NCI-H2196 treated with DMSO at 0.1 percent for 48 hours (cell line): Measurements from ENCODE around the gene TRANK1.

Experiments
- DNase-seq: peaks from one replicate; lab custom pipeline; 2025; ENCODE audit not compliant: unreplicated experiment; lab: John Stamatoyannopoulos, UW

The TRANK1 gene

GRCh38 chr3:36804295-36805055, 140.4 kb downstream of the TRANK1 start:
- DNase-seq, result no peak

- DNase-seq, result no peak
Observed at GRCh38 chr3:36803091-36803791, 141.6 kb downstream of the TRANK1 start.

GRCh38 chr3:36800533-36801116, 144.2 kb downstream of the TRANK1 start:
- no peak for DNase-seq

GRCh38 chr3:36796881-36797280, 148.0 kb downstream of the TRANK1 start:
- no peak for DNase-seq

GRCh38 chr3:36796161-36796560, 148.7 kb downstream of the TRANK1 start:
- no peak for DNase-seq

- DNase-seq, result no peak
Observed at GRCh38 chr3:36795622-36796021, 149.2 kb downstream of the TRANK1 start.

- DNase-seq, result no peak
Observed at GRCh38 chr3:36792342-36792741, 152.5 kb downstream of the TRANK1 start.

GRCh38 chr3:36790765-36791164, 154.1 kb downstream of the TRANK1 start:
- no peak for DNase-seq

GRCh38 chr3:36786921-36787890, 157.6 kb downstream of the TRANK1 start:
- no peak for DNase-seq

- no peak for DNase-seq
Observed at GRCh38 chr3:36784138-36784635, 160.7 kb downstream of the TRANK1 start.

- DNase-seq, result no peak
Observed at GRCh38 chr3:36777424-36778218, 167.2 kb downstream of the TRANK1 start.
